Lung microvascular endothelial cell (primary cell): ENCODE data around the gene OVOL1. TPM values are rescaled to one million over a fixed set of nuclear protein-coding genes. Genes with fewer than 3 reads are reported as not detected.
"Not testable (repeated sequence)": the region's sequence is repeated elsewhere in the genome, so short reads cannot be mapped to it uniquely, and the experiment has no call there.

Experiments
- DNase-seq, 2 donors: peaks; one replicate each; pipeline versions ENCODE4 v3.0.0 to v3.0.0-alpha.2; 2010; ENCODE audit warnings: low read depth in 2 of 2
- total RNA-seq: library from RNA; depleted of rRNA; stranded (reverse); fragments of >200 nt; gene quantifications from 2 replicates; pipeline ENCODE4 v1.2.1, GENCODE V29; 2014

The OVOL1 gene
- not detected in 2 replicates for total RNA-seq

DNA sequence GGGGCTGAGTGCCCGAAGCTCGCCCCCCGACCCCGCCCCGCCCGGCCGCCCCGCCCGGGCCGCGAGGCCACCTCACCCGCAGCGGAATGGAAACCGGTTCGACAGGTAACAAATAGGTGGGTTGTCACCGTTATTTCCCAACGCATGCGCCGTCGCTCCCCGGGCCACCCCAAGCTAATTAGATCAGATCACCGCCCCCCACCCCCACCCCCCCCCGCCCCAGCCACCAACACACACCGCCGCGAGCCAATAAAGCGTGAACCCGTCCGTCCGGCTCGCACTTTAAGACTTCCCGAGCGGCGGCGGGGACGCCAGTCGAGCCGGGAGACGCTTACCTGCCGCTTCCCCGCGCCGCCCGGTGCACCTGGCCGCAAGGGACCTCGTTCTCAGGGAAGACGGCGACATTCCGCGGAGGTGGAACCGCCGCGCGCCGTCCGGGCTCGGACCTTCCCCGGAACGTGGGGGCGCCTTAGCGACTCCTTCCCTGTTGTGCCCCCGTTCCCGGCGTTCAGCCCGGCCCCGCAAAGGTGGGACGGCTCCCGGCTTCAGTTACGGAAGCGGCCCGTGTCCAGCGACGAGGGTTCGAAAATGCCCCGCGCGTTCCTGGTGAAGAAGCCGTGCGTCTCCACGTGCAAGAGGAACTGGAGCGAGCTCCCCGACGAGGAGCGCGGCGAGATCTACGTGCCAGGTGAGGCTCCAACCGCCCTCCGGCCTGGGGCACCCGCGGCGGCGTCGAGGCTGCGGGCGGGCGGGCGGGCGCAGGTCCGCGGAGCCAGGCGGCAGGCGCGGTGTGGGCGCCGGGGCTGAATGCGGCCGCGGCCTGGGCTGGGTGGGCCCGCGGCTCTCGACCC, at the start of gene OVOL1:
TSS of gene OVOL1 (plus strand) at position 278 of the 851 bp plus-strand sequence. CDS start at position 589, 311 bp downstream.
- no peak for DNase-seq

DNA sequence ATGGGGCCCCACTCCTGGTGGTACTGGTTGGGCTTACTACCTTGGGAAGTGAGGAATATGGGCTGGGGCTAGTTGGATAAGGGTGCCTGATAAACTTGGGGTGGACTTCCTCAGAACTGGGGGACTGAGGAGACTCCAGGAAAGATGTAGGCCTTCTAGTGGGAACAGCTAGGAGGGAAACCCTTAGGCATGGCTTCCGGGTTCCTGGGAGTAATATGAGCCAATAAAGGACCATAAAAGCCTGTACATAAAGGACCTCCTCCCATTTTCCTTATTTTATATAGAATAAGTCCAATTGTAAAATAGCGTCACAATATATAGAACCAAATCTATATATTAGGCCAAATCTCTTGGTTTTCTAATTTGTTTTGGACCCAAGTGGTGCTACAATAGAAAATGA, 47.8 kb upstream of the OVOL1 start:
- no peak for DNase-seq

DNA sequence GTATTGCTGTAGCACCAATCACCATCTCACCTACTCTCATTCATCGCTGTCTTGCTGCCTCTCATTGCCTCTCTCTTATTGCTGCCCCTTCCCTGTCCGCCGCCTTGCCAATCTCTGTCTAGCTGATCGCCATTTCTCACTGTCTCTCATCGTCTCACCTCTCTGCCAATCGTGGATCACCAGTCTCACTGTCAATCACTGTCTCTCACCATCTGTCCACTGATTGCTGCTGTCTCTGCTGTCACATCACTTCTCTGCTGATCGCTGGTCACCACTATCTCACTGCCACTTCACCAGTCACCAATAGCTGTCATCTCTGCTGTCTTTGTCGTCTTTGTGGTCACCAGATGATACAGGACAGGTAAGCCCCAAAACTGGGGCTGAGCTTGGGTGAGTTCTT, 45.7 kb upstream of the OVOL1 start:
- DNase-seq = no peak

DNA sequence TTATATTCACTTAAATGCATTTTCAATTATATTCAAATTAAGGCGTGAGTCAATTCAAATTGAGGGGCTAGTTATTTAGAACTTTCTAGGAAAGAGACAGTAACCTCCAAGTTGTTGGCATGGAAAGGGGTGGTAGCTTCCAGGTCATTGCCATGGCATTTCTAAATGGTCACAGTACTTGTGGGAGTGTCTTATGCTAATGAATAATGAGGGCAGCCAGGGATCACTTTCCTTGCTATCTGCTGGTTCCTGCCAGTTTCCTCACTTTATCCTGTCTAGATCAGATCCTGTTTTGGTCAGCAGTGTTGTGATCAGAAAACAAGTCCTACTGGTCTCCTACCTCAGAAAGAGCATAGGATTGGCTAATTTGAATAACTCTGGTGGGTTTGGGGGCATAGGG, 44.5 kb upstream of the OVOL1 start:
- DNase-seq = peak; percentile 32 to 90

DNA sequence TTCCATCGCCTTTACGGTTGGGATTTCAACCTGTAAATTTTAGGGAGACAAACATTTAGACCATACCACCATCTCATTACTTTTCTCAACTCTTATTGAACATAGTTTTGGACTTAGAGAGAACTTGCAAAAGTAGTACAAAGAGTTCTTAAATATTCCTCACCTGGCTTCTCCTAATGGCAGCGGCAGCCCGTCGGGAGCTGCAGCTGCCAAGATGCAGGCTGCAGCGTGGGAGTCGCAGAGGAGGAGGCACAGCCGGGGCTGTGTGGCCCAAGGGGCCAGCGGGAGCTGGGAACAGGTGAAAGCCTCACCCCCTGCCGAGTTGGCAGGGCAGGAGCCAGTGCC, 43.2 kb upstream of the OVOL1 start:
- DNase-seq = no peak

DNA sequence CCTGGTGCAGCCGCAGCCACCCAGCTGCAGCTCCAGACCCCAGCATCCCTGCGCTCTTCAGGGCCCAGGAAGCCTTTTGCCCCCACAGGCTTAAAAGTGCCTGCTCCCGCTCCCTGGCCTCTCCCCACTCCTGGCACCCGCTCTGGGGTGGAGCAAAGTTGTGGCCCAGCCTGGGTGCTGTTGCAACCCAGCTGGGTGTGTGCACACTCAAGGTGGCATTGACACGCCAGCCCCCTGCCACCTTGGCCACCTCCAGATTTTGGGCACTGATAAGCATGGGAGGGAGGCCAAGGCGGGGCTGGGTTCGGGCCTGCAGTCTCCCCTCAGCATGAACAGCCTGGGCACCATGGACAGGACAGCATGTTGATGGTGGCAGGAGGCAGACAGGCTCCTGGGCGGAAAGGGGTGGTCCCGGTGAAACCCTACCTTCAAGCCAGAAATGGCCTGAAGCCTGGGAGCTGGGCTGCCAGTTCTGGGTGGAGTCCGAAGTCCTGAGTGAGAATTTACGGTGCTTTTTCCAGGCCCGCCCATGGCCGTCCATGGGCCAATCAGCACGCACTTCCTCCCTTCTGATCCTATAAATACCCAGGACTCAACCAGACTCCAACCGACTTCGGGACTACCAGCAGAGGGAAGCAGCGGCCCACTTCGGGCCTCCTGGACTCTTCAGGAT, 42.7 kb upstream of the OVOL1 start:
- DNase-seq = peak; percentile 45 to 55

DNA sequence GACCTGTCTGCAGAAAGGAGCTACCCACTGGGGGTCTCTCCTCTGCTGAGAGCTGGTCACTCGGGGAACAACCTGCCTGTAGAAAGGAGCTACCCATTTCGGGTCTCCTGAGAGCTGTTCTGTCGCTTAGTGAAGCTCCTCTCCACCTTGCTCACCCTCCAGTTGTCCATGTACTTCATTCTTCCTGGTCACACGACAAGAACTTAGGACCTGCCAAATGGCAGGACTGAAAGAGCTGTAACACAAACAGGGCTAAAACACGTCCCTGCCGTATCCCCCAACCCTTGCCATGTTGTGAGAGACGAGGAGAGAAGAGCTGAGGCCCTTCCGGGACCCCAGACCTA, 42.2 kb upstream of the OVOL1 start:
- no peak for DNase-seq

DNA sequence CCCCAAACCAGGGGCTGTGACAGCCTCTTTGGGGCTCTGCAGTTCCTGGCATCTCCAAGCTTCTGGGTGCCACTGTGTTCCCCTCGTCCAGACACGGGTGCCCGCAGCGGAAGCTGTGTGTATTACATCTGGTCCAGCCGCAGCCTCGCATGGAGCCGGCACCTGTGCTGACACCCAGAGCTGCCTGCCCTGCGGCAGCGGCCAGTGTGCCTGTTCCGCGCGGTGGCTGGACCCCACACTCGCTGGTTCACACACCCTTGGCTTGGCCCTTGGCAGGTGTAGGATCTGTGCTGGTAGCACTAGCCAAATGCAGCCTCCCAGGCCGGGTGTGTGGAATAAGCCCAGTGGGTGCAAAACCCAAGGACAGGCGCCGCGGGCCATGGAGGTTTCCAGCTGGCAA, 41.8 kb upstream of the OVOL1 start:
- no peak for DNase-seq

DNA sequence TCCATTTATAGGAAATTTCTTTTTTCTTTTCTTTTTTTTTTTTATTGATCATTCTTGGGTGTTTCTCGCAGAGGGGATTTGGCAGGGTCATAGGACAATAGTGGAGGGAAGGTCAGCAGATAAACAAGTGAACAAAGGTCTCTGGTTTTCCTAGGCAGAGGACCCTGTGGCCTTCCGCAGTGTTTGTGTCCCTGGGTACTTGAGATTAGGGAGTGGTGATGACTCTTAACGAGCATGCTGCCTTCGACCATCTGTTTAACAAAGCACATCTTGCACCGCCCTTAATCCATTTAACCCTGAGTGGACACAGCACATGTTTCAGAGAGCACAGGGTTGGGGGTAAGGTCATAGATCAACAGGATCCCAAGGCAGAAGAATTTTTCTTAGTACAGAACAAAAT, 24.7 kb upstream of the OVOL1 start:
- DNase-seq = not testable (repeated sequence)

DNA sequence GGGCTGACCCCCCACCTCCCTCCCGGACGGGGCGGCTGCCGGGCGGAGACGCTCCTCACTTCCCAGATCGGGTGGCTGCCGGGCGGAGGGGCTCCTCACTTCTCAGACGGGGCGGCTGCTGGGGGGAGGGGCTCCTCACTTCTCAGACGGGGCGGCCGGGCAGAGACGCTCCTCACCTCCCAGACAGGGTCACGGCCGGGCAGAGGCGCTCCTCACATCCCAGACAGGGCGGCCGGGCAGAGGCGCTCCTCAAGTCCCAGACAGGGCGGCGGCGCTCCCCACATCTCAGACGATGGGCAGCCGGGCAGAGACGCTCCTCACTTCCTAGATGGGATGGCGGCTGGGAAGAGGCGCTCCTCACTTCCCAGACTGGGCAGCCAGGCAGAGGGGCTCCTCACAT, 24.0 kb upstream of the OVOL1 start:
- DNase-seq = not testable (repeated sequence)

DNA sequence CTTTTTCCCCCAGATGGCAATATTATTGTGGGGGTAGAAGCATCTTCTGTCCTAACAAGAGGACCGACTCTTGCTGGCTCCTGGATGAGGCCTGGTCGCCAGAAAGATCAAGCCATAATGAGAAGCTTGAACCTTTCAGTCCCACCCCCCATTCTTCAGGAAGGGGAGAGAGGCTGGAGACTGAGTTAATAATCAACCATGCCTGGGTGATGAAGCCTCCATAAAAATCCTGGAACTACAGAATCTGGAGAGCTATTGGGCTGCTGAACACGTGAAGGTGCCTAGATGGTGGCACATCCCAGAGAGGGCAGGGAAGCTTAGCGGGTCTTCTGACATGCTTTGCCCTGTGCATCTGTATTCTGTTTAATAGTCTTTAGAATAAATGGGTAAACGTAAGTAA, 22.4 kb upstream of the OVOL1 start:
- no peak for DNase-seq

DNA sequence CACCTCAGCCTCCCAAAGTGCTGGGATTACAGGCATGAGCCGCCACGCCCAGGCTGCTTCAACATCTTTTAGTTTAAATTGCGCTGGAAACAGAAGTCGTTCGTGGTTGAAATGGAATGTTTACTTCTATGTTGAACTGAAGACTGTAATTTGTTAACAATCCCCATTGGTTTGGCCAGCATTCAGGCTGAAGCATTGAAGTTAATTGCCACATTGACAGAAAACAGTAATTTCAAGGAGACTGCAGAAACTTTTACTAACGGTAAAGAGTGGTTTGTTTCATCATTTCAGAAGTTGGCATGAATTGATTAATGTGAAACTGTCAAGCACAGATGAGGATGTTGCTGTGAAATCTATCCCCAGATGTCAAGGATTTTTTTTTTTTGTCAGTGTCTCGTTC, 20.3 kb upstream of the OVOL1 start:
- no peak for DNase-seq

DNA sequence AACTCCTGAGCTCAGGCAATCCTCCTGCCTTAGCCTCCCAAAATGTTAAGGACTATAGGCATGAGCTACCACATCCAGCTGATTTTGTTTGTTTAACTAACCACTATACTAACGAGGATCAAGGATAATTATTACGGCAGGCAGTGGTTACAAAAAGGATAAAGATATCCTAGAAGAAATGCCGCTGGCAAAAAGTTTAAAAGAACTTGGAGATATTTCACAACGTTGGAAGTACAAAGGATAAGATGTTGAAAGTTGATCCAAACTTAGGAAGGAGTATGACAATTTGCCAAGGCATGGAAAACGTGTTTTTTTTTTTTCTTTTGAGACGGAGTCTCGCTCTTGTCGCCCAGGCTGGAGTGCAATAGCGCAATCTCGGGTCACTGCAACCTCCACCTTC, 19.5 kb upstream of the OVOL1 start:
- DNase-seq = no peak

DNA sequence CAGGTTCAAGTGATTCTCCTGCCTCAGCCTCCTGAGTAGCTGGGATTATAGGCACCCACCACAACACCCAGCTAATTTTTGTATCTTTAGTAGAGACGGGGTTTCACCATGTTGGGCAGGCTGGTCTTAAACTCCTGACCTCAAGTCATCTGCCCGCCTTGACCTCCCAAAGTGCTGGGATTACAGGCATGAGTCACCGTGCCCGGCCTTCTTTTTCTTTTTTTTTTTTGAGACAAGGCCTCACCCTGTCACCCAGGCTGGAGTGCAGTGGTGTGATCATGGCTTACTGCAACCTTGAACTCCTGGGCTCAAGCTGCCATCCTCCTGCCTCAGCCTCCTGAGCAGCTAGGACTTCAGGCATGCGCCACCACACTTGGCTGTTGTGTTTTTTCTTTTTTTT, 19.1 kb upstream of the OVOL1 start:
- not testable (repeated sequence) for DNase-seq

DNA sequence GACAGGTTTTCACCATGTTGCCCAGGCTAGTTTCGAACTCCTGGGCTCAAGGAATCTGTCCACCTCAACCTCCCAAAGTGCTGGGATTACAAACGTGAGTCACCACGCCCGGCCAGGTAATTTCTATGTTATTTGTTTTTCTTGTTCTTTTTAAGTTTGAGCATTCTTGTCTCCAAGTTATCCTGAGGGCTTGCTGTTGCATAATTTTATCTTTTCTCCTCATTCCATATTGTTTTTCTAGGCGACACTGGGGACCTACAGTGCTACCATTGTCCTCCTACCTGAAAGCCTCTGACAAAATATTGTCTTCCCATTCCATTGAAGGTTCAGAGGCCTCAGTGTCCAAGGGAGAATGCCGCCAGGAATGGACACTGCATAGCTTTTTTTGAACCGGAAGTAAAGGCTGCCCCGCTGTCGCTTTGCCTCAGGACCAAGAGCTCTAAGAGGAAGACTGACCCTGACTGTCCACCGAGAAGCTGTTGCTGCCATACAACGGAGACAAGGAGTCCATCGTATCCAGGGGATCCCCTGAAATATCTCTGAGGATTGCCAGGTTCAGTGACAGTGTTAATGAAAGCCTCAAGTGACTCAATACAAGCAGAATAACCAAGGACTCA, 15.8 kb upstream of the OVOL1 start:
- DNase-seq = no peak

DNA sequence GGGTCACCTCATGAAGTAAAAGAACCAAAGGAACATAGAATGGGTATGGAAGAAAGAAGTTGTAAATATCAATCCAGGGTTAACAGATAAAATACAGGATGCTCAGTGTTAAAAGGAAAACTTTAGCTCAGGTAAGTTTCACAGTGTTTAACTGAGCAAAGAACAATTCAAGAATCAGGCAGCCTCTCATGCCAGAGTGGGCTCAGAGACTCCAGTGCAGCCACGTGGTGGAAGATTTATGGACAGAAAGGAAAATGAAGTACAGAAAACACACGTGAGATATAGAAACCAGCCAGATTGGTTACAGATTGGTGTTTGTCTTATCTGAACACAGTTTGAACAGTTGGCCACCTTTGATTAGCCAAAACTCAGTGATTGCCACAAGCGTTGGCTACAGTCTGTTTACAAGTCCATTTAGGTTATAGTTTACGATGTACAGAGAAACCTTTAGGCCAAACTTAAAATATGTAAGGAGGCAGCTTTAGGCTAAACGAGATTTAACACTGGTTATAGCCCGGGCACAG, 15.2 kb upstream of the OVOL1 start:
- no peak for DNase-seq

DNA sequence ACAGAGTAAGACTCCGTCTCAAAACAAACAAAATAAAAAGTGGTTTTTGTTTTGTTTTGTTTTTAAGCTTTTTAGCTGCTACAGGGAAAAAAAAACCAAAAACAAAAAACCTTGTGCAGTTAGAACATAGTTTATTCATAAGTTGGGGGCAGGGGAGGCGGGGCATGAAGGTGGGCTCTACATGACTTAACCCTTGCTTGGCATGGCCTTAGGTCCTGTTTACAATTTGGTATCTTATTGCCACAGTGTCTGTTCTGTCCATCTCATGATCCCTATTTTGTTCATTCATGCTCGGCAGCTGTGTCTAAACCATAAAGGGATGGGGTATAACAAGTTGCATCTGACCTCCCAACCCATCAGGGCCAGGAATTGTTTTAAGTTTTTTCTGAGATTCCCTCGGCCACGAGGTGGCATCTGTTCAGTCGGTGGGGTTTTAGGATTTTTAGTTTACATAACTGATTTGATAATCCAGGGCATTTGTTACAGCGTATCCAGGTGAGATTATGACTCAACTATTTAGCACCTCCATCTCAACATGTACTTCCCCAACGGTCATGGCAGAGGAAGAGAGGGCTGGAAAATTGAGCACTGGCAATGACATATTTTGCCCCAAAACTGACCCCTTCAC, 13.0 kb upstream of the OVOL1 start:
- no peak for DNase-seq

DNA sequence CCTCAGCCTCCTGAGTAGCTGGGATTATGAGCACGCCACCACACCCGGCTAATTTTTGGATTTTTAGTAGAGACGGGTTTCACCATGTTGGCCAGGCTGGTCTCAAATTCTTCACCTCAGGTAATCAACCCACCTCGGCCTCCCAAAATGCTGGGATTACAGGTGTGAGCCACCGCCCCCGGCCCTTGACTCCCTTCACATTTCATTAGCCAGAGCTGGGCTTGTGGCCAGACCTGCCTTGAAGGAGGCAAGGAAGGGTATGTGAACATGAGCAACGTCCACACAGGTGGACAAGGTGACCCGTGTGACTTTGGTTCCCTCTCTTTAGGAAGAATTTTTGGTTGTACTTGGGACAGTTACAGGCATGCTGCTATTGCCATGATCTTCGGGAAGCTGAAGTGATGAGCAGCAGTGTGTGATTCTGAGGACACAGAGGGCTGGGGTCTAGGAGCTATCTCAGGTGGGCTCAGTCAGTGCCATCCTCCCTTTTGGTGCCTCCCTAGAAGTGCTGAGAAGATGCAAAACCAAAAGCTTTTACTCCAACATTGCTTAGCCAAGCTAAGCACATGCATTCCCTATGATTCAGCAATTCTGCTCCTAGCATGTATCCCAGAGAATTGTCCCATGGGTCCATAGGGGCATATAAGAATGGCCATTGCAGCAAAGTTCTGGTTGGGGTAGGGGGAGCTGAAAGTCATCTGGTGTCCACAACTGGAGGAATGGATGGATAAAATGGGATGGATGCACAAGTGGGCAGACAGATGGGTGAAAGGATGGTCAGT, 12.1 kb upstream of the OVOL1 start:
- DNase-seq = no peak

DNA sequence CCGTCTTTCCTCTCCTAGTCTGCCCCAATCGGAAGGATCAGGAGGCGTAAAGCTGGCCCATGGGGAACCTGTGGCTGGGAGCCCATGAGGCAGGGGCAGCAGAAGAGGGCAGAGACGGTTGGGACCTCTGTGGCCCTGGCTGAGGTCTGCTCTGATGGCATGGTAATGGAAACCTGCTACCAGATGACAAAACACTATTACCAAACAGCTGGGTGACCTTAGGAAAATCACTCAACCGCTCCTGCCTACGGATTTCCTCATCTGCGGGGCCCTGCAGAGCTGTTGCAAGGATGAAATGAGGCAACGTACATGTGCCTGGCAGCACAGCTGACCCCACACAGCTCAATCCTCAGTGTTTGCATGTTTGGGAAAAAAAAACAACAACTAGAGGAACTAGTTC, 10.7 kb upstream of the OVOL1 start:
- peak in 1 of 2 donors; percentile 52 for DNase-seq

DNA sequence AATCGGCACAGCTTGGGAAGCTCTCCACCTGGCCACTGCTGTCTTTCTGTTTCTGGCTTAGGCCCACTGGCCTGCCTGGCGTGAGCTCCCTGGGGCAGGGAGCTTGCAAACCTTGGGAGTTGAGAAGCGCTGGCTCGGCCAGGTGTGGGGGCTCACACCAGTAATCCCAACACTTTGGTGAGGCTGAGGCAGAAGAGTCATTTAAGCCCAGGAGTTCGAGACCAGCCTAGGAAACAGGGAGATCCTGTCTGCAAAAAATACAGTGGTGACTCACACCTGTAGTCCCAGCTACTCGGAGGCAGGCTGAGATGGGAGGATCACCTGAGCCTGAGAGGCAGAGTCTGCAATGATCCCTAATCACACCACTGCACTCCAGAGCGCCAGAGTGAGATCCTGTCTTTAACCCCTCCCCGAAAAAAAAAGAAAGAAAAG, 10.1 kb upstream of the OVOL1 start:
- DNase-seq = no peak

DNA sequence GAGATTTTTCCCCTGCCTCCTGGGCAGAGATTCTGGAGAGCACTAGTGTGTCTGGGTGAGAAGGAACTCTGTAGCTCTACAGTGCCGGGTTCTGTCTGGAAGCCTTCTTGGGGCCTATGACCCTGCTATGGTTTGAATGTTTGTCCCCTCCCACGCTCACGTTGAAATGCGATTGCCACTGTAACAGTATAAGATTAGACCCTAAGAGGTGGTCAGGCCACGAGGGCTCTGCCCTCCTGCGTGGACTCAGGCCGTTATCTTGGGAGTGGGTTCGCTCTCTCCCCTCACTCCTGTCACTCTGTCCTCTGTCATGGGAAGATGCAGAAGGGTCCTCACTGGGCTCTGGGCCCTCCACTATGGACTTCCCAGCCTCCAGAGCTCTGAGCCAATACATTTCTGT, 9.6 kb upstream of the OVOL1 start:
- no peak for DNase-seq
